Dendritic cell treated with granulocyte-macrophage colony-stimulating factor and Interleukin-4, amounts not matched to agents 40 ng/mL and 50 ng/mL, for 4 days (primary cell): Measurements from ENCODE around the gene AK5.
A peak's percentile ranks its signal among the peaks of the same experiment; 100 is the strongest.
"Not testable (repeated sequence)": the region's sequence is repeated elsewhere in the genome, so short reads cannot be mapped to it uniquely, and the experiment has no call there.

Experiments
- H3K27ac Mint-ChIP-seq: one replicate; pipeline ENCODE4 v1.8.0; 2022; ENCODE audit warnings: mild to moderate bottlenecking, mixed read lengths
- H3K27me3 Mint-ChIP-seq: one replicate; pipeline ENCODE4 v1.8.0; 2022; ENCODE audit warnings: mild to moderate bottlenecking, mixed read lengths
- H3K36me3 Mint-ChIP-seq: one replicate; pipeline ENCODE4 v1.8.0; 2022; ENCODE audit warnings: low read depth, mixed read lengths
- H3K4me1 Mint-ChIP-seq: one replicate; pipeline ENCODE4 v1.8.0; 2022; ENCODE audit warnings: low read depth, mixed read lengths
- H3K4me3 Mint-ChIP-seq: one replicate; pipeline ENCODE4 v1.8.0; 2022; ENCODE audit warnings: mild to moderate bottlenecking, moderate library complexity, mixed read lengths
- H3K9me3 Mint-ChIP-seq: one replicate; pipeline ENCODE4 v1.8.0; 2022; ENCODE audit warnings: mixed read lengths
- intact Hi-C: fragments of 100-400 bp; cut with micrococcal nuclease; formaldehyde crosslinking; loops from one replicate; pipeline ENCODE4 v1.15.0; 2022

AK5 gene

GRCh38 chr1:77405186-77405585 lies 123.4 kb downstream of the AK5 start:
- Mint-ChIP-seq H3K36me3 (no peaks in the 10 kb centered on the region), H3K9me3 (peaks cover 11% of the 10 kb centered on the region), H3K4me3 (no peak overlapping the region), H3K27me3 (peaks cover 3% of the 10 kb centered on the region), H3K27ac (no peak overlapping the region), H3K4me1 (no peaks in the 10 kb centered on the region)
- intact Hi-C loops = no loop called here

DNA sequence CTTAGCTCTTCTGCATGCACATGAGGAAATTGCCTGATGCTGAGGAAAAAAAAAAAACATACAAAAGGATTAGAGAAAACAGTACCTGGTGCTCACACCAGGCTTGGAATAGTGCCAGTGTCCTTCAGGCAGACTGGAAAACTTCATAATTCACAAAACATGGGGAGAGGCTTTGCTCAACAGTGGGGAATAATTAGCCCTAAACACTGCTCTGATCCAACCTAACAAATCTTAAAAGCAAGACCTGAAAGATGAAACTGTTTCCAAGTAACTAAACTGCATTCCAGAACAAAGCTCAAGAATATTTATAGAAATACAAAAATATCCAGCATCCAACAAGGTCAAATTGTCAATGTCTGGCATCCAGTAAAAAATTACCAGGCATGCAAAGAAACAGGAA lies 124.8 kb downstream of the AK5 start:
- peaks cover 11% of the 10 kb centered on the region for H3K9me3 Mint-ChIP-seq
- H3K4me3 Mint-ChIP-seq = no peak overlapping the region
- peaks cover 8% of the 10 kb centered on the region for H3K27me3 Mint-ChIP-seq
- H3K27ac Mint-ChIP-seq = no peak overlapping the region
- intact Hi-C loops = no loop called here
- peaks cover 5% of the 10 kb centered on the region for H3K4me1 Mint-ChIP-seq
- H3K36me3 Mint-ChIP-seq = peaks cover 5% of the 10 kb centered on the region

GRCh38 chr1:77407738-77408375 lies 126.0 kb downstream of the AK5 start:
- H3K9me3 Mint-ChIP-seq = peaks cover 11% of the 10 kb centered on the region
- H3K36me3 Mint-ChIP-seq = peaks cover 6% of the 10 kb centered on the region
- intact Hi-C loops = no loop called here
- no peak overlapping the region for H3K27ac Mint-ChIP-seq
- peaks cover 16% of the 10 kb centered on the region for H3K4me1 Mint-ChIP-seq
- peaks cover 19% of the 10 kb centered on the region for H3K27me3 Mint-ChIP-seq
- no peak overlapping the region for H3K4me3 Mint-ChIP-seq

GRCh38 chr1:77408933-77409332 lies 127.1 kb downstream of the AK5 start:
- H3K36me3 Mint-ChIP-seq, H3K27ac Mint-ChIP-seq, intact Hi-C loops, H3K4me3 Mint-ChIP-seq: not testable (repeated sequence)
- peaks cover 26% of the 10 kb centered on the region for H3K4me1 Mint-ChIP-seq
- H3K27me3 Mint-ChIP-seq = peaks cover 27% of the 10 kb centered on the region
- peaks cover 11% of the 10 kb centered on the region for H3K9me3 Mint-ChIP-seq

- Mint-ChIP-seq H3K9me3 (peaks cover 11% of the 10 kb centered on the region), H3K27ac (no peak overlapping the region), H3K4me1 (peaks cover 45% of the 10 kb centered on the region), H3K27me3 (peaks cover 24% of the 10 kb centered on the region), H3K4me3 (no peak overlapping the region), H3K36me3 (peaks cover 6% of the 10 kb centered on the region)
- intact Hi-C loops = no loop called here
Observed at GRCh38 chr1:77412069-77412819, 130.4 kb downstream of the AK5 start.

DNA sequence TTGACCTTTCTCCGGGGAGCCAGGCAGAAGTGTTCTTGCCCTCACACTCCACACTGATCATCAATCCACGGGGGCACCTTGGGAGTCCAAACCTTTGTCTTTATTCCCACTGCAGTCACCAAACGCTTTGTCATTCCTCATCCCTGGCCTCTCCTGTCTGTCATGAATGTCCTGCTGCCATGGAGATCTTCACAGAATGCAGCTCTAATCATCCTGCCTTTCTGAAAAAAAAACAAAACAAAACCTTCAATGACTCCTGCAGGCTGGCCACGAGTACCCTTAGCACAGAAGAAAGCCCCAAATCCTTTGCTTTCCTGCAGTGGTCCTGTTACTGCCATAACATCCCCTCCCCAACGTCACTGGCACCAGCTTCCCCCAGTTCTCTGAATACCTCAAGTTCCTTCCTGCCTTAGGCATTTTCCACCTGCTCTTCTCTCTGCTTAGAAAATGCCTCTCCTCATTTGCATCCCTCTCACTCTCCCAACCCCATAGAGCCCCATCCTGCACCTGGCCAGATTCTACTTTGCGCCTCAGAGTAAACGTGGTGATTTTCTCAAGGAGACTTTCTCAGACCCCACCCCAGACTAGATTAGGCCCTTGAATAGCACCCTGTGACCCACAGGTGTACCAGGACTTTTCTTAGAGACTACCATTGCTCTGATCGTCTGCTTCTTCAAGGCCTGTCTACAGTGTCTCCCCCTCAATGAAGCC lies 131.2 kb downstream of the AK5 start:
- Mint-ChIP-seq H3K27me3 (peaks cover 25% of the 10 kb centered on the region), H3K4me3 (peak overlapping the region; percentile 1), H3K4me1 (peaks cover 47% of the 10 kb centered on the region), H3K27ac (no peak overlapping the region), H3K9me3 (peaks cover 11% of the 10 kb centered on the region), H3K36me3 (peaks cover 8% of the 10 kb centered on the region)
- intact Hi-C loops = no loop called here

DNA sequence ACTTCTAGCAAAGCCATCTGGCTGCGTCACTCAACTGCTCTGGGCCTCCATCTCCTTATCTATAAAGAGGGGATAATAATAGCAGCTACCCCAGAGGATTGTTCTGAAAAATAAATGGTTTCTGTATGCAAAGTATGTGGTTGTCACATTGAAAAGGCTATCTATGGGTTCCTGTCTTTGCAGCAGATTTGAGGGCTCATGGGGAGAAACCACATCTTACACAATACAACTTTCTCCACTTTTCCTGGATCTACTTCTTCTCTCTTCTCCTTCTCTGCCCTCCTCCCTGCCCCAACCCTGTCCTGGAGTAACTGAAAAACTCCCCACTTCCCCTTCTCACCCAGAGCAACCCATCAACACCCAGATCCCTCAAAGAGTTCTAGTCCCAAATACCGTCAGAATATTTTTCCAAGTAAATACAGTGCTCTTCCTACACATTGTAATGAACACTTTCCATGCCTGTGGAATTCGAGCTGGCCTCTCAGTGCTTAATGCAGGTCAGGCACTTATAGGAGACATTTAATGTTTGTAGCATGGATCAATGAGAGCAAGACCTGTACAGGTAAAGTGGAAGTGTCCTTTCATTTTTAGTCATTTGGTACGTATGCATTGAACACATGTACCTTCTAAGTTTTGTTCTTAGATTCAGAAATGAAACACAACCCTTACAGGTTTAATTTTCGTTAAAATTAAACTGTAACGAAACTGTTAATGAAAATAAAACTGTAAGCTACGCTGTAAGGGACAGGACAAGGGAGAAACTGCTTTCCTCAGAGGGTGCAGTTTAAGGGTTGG lies 131.9 kb downstream of the AK5 start:
- intact Hi-C loops = no loop called here
- Mint-ChIP-seq H3K27ac (no peak overlapping the region), H3K36me3 (peaks cover 11% of the 10 kb centered on the region), H3K4me1 (peaks cover 47% of the 10 kb centered on the region), H3K4me3 (no peak overlapping the region), H3K9me3 (peaks cover 7% of the 10 kb centered on the region), H3K27me3 (peaks cover 26% of the 10 kb centered on the region)

DNA sequence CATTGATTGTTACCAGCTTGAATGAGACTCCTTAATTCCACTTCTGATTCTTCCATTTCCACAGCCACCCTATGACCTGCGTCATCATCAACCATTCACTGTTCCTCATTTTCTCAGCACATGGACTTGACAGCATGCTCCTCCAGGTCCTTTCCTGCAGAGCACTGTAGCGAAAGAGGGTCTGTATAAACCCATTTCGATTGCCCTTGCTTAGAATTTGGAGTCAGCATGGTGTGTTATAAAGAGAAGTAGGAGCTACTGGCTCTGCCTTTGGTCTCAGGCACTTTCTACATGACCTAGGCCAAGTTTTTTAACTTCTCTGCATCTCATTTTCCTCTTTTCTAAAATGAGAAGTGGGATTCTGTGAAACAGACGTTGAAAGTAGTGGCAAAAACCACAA lies 133.8 kb downstream of the AK5 start:
- Mint-ChIP-seq H3K9me3 (no peaks in the 10 kb centered on the region), H3K36me3 (peaks cover 11% of the 10 kb centered on the region), H3K27ac (peak overlapping the region; percentile 71), H3K4me1 (peaks cover 47% of the 10 kb centered on the region), H3K4me3 (no peak overlapping the region), H3K27me3 (peaks cover 35% of the 10 kb centered on the region)
- intact Hi-C loops = loop anchor here (5.0 kb wide), 1 partner anchor 133 kb away; the partner anchor contains the start of gene AK5

- intact Hi-C loops = loop anchor here (5.0 kb wide), 1 partner anchor 135 kb away; the partner anchor contains the start of gene AK5
- Mint-ChIP-seq H3K4me3 (no peak overlapping the region), H3K36me3 (peaks cover 6% of the 10 kb centered on the region), H3K27me3 (peaks cover 33% of the 10 kb centered on the region), H3K9me3 (no peaks in the 10 kb centered on the region), H3K4me1 (peaks cover 46% of the 10 kb centered on the region), H3K27ac (no peak overlapping the region)
Observed at GRCh38 chr1:77416692-77417450, 135.1 kb downstream of the AK5 start.

DNA sequence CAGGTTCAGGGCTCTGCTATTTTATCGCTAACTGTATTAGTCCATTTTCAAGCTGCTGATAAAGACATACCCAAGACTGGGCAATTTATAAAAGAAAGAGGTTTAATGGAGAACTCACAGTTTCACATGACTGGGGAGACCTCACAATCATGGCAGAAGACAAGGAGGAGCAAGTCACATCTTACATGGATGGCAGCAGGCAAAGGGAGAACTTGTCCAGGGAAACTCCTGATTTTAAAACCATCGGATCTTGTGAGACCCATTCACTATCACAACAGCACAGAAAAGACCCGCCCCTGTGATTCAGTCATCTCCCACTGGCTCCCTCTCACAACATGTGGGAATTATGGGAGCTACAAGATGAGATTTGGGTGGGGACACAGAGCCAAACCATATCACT lies 136.2 kb downstream of the AK5 start:
- H3K36me3 Mint-ChIP-seq, H3K4me3 Mint-ChIP-seq, H3K9me3 Mint-ChIP-seq, H3K27ac Mint-ChIP-seq: not testable (repeated sequence)
- H3K4me1 Mint-ChIP-seq = peaks cover 38% of the 10 kb centered on the region
- intact Hi-C loops = loop anchor here (5.0 kb wide), 1 partner anchor 136 kb away; the partner anchor contains the start of gene AK5
- peaks cover 24% of the 10 kb centered on the region for H3K27me3 Mint-ChIP-seq

- intact Hi-C loops = no loop called here
- peaks cover 17% of the 10 kb centered on the region for H3K4me1 Mint-ChIP-seq
- H3K27me3 Mint-ChIP-seq = peaks cover 17% of the 10 kb centered on the region
- no peak overlapping the region for H3K4me3 Mint-ChIP-seq
- H3K27ac Mint-ChIP-seq = no peak overlapping the region
- peaks cover 6% of the 10 kb centered on the region for H3K36me3 Mint-ChIP-seq
- no peaks in the 10 kb centered on the region for H3K9me3 Mint-ChIP-seq
Observed at GRCh38 chr1:77421504-77422233, 139.8 kb downstream of the AK5 start.

DNA sequence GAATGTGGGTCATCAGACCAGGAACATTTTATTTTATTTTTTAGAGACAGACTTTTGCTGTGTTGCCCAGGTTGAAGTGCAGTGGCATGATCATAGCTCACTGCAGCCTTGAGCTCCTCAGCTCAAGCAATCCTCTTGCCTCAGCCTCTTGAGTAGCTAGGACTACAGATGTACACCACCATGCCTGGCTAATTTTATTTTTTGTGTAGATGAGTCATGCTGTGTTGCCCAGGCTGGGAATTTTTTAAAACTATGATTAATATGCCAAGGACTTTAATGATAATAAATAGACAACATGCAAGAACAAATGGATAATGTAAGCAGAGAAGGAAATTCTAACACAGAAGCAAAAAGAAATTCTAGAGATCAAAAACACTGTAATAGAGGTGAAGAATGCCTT lies 142.4 kb downstream of the AK5 start:
- Mint-ChIP-seq H3K4me3 (no peak overlapping the region), H3K27ac (no peak overlapping the region), H3K4me1 (peaks cover 9% of the 10 kb centered on the region), H3K36me3 (no peaks in the 10 kb centered on the region), H3K27me3 (peaks cover 12% of the 10 kb centered on the region), H3K9me3 (peaks cover 6% of the 10 kb centered on the region)
- intact Hi-C loops = no loop called here
